Mesenchymal stem cell (in vitro differentiated cells and primary cell): Measurements from ENCODE around the gene PPP1R3C.

Source experiments
- DNase-seq: peaks from one replicate; pipeline ENCODE4 v3.0.0-alpha.2; 2013
- H2AFZ ChIP-seq: one replicate; pipeline ENCODE4 v1.6.1; 2013; ENCODE audit warnings: low read depth, mild to moderate bottlenecking, control low read depth, inconsistent platforms, low read length, moderate library complexity
- H2AK5ac ChIP-seq: 2 replicates; pipeline ENCODE4 v1.6.1; 2013; ENCODE audit warnings: low read length, moderate library complexity, mild to moderate bottlenecking, inconsistent platforms; ENCODE audit not compliant: severe bottlenecking
- H2BK120ac ChIP-seq: one replicate; pipeline ENCODE4 v1.6.1; 2013; ENCODE audit warnings: low read depth, mild to moderate bottlenecking, inconsistent platforms, low read length, moderate library complexity
- H2BK12ac ChIP-seq, 2 experiments: one replicate each; pipeline ENCODE4 v1.6.1; 2013; ENCODE audit warnings: inconsistent platforms in 2 of 2, low read length in 2 of 2, mild to moderate bottlenecking in 2 of 2, moderate library complexity in 2 of 2, control low read depth in 1 of 2
- H2BK15ac ChIP-seq: one replicate; pipeline ENCODE4 v1.6.1; 2013; ENCODE audit warnings: mild to moderate bottlenecking, low read depth, inconsistent platforms; ENCODE audit not compliant: poor library complexity, severe bottlenecking
- H2BK5ac ChIP-seq: 2 replicates; pipeline ENCODE4 v1.6.1; 2013; ENCODE audit warnings: low read depth, mild to moderate bottlenecking, low read length, control low read depth, inconsistent platforms; ENCODE audit not compliant: poor library complexity, severe bottlenecking
- H3K14ac ChIP-seq, 2 experiments: one replicate each; pipeline ENCODE4 v1.6.1; 2013; ENCODE audit warnings: inconsistent platforms in 2 of 2, low read length in 2 of 2, control low read depth in 1 of 2, mild to moderate bottlenecking in 1 of 2, moderate library complexity in 1 of 2
- H3K18ac ChIP-seq, 2 experiments: one replicate each; pipeline ENCODE4 v1.6.1; 2013; ENCODE audit warnings: inconsistent platforms in 2 of 2, low read length in 2 of 2, control low read depth in 1 of 2, low read depth in 1 of 2, mild to moderate bottlenecking in 1 of 2
- H3K23ac ChIP-seq, 2 experiments: one replicate each; pipeline ENCODE4 v1.6.1; 2013; ENCODE audit warnings: inconsistent platforms in 2 of 2, low read length in 2 of 2, mild to moderate bottlenecking in 2 of 2, moderate library complexity in 2 of 2, control low read depth in 1 of 2
- H3K27ac ChIP-seq: 2 replicates; pipeline ENCODE4 v1.5.1; 2013; ENCODE audit warnings: mild to moderate bottlenecking, moderate library complexity, low read length, control low read depth, inconsistent platforms; ENCODE audit not compliant: poor library complexity, severe bottlenecking
- H3K27me3 ChIP-seq, 2 experiments: 2 replicates each; pipeline versions ENCODE4 v1.6.1 to v1.7.0; 2013; ENCODE audit warnings: low read length in 2 of 2, mild to moderate bottlenecking in 2 of 2, moderate library complexity in 2 of 2, control low read depth in 1 of 2, inconsistent platforms in 1 of 2; ENCODE audit not compliant: control insufficient read depth in 1 of 2, insufficient read depth in 1 of 2
- H3K36me3 ChIP-seq, 2 experiments: 2 replicates each; pipeline versions ENCODE4 v1.6.1 to v1.7.0; 2013; ENCODE audit warnings: low read length in 2 of 2, control low read depth in 1 of 2, inconsistent platforms in 1 of 2, low read depth in 1 of 2, mild to moderate bottlenecking in 1 of 2; ENCODE audit not compliant: insufficient read depth in 2 of 2, control insufficient read depth in 1 of 2
- H3K4ac ChIP-seq, 2 experiments: one replicate each; pipeline ENCODE4 v1.6.1; 2013; ENCODE audit warnings: inconsistent platforms in 2 of 2, low read length in 2 of 2, mild to moderate bottlenecking in 2 of 2, moderate library complexity in 2 of 2, control low read depth in 1 of 2, low read depth in 1 of 2
- H3K4me1 ChIP-seq: 2 replicates; pipeline ENCODE4 v1.6.1; 2013; ENCODE audit warnings: low read depth, low read length, control low read depth; ENCODE audit not compliant: control insufficient read depth, insufficient read depth
- H3K4me2 ChIP-seq: 2 replicates; pipeline ENCODE4 v1.6.1; 2013; ENCODE audit warnings: low read length, mild to moderate bottlenecking, inconsistent platforms; ENCODE audit not compliant: poor library complexity, severe bottlenecking
- H3K4me3 ChIP-seq, 2 experiments: 2 replicates each; pipeline versions ENCODE4 v1.5.1 to v1.7.0; 2013; ENCODE audit warnings: low read length in 2 of 2, mild to moderate bottlenecking in 2 of 2, control low read depth in 1 of 2, low read depth in 1 of 2; ENCODE audit not compliant: insufficient read depth in 1 of 2
- H3K79me1 ChIP-seq: replicated peaks from 2 replicates; pipeline ENCODE4 v1.6.1; 2013; ENCODE audit warnings: mild to moderate bottlenecking, control low read depth, low read length, inconsistent platforms; ENCODE audit not compliant: poor library complexity, severe bottlenecking
- H3K9ac ChIP-seq: 2 replicates; pipeline ENCODE4 v1.7.0; 2013; ENCODE audit warnings: mild to moderate bottlenecking, low read length, moderate library complexity
- H3K9me3 ChIP-seq: 2 replicates; pipeline ENCODE4 v1.7.0; 2013; ENCODE audit warnings: mild to moderate bottlenecking, low read length; ENCODE audit not compliant: control insufficient read depth
- H4K8ac ChIP-seq: one replicate; pipeline ENCODE4 v1.6.1; 2013; ENCODE audit warnings: inconsistent platforms, mild to moderate bottlenecking, low read length, moderate library complexity
- H4K91ac ChIP-seq: one replicate; pipeline ENCODE4 v1.6.1; 2013; ENCODE audit warnings: mild to moderate bottlenecking, low read length, inconsistent platforms
- WGBS: methylation state at CpG from one replicate; pipeline ENCODE4 v1.1.7; 2013; ENCODE audit warnings: mixed read lengths; 5-methylcytosine and 5-hydroxymethylcytosine counted together

The PPP1R3C gene

DNA sequence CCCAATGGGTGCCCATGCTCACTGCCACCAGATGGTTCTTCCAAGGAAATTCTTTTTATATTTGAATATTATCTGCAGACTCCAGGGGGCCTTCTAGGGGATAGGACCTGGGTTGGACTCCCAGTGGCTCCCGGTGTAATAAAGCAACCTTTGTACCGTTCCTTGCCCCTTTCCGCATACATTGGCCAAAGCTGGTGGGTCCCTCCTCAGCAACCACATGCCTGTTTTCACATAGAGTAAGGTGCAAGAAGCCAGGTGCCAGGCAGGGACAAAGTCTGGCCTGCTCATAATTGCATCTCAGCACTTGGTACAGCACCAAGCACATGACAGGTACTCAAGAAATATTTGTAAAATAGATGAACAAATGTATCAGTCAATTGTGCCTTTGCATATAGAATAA lies 46.4 kb upstream of the PPP1R3C start:
- H3K9me3 ChIP-seq = no peaks in the 10 kb centered on the region
- H2BK12ac ChIP-seq = peak overlapping the region in 1 of 2 experiments; percentile 15
- H3K23ac ChIP-seq = no peak overlapping the region
- H2BK15ac ChIP-seq = no peak overlapping the region
- H3K4ac ChIP-seq = no peak overlapping the region
- H3K27me3 ChIP-seq = no peaks in the 10 kb centered on the region
- H2AFZ ChIP-seq = no peak overlapping the region
- no peak overlapping the region for H2BK120ac ChIP-seq
- WGBS = 97% methylated on average over 3 of the region's 3 CpGs
- H3K9ac ChIP-seq = no peak overlapping the region
- H3K18ac ChIP-seq = no peak overlapping the region
- H4K8ac ChIP-seq = no peak overlapping the region
- no peak for DNase-seq
- H3K4me3 ChIP-seq = no peak overlapping the region
- no peak overlapping the region for H4K91ac ChIP-seq
- no peak overlapping the region for H3K27ac ChIP-seq
- peak overlapping the region; percentile 44 for H2AK5ac ChIP-seq
- H3K14ac ChIP-seq = no peak overlapping the region
- no peaks in the 10 kb centered on the region for H3K36me3 ChIP-seq
- H3K4me2 ChIP-seq = no peak overlapping the region
- no peaks in the 10 kb centered on the region for H3K79me1 ChIP-seq
- peaks cover 12% of the 10 kb centered on the region for H3K4me1 ChIP-seq
- H2BK5ac ChIP-seq = no peak overlapping the region

DNA sequence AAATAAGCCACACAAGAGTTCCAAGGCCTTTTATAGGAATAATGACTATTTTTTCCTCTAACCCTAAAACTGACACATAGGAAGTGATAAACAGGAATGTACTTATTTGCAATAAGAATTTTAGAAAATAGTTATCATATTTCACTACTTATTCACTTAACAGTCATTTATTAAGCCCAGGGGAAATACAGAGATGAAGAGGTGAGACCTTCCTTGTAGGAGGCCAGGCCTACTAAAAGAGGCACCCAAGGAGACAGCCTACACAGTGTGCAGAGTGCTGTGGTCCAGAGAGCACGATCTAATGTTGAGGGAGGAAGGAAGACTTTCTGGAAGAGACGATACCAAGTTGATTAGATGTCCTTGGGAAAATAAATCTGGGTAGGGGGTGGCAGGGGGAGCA lies 45.0 kb upstream of the PPP1R3C start:
- no peaks in the 10 kb centered on the region for H3K36me3 ChIP-seq
- DNase-seq = no peak
- H3K9me3 ChIP-seq = no peaks in the 10 kb centered on the region
- H4K8ac ChIP-seq = no peak overlapping the region
- H4K91ac ChIP-seq = no peak overlapping the region
- no peak overlapping the region for H2BK15ac ChIP-seq
- no peak overlapping the region for H3K4me3 ChIP-seq
- 91% methylated on average over 2 of the region's 2 CpGs for WGBS
- H3K14ac ChIP-seq = no peak overlapping the region
- no peak overlapping the region for H3K18ac ChIP-seq
- no peak overlapping the region for H2AFZ ChIP-seq
- no peak overlapping the region for H2BK5ac ChIP-seq
- no peaks in the 10 kb centered on the region for H3K27me3 ChIP-seq
- peaks cover 8% of the 10 kb centered on the region for H3K4me1 ChIP-seq
- no peak overlapping the region for H3K9ac ChIP-seq
- H3K4ac ChIP-seq = no peak overlapping the region
- H3K27ac ChIP-seq = peak overlapping the region; percentile 31
- no peak overlapping the region for H2AK5ac ChIP-seq
- no peaks in the 10 kb centered on the region for H3K79me1 ChIP-seq
- H3K4me2 ChIP-seq = no peak overlapping the region
- H3K23ac ChIP-seq = no peak overlapping the region
- no peak overlapping the region for H2BK120ac ChIP-seq
- H2BK12ac ChIP-seq = no peak overlapping the region

DNA sequence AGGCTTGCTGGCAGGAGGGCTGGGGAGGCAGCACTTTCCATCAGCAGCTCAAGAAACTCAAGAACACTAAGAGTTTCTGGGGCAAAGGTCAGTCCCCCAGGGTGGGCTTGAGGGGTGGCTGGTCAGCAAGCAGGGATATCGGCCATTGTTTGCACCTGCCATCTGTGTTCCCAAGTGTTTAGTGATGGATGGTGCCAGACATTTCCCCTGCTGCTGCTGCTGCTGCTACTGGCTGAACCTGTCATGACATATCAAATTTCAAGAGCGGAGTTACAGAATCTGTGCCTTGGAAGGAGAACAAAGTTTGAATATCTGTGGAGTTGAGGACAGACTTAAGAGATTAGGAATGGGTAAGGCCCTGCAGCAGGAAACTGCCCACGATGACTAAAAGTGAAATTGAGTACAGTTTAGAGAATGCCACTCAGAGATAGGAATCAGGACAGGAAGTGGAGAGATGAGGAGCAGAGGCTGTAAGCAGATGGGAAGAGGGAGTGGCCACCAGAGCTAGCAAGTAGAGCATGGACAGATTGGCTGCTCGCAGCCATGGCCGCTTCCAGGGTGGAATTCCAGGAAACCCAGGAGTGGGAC lies 39.2 kb upstream of the PPP1R3C start:
- Histone ChIP-seq H2BK120ac (no peak overlapping the region), H3K18ac (peak overlapping the region; percentile 58 to 63), H3K27me3 (no peaks in the 10 kb centered on the region), H3K14ac (no peak overlapping the region), H2BK5ac (no peak overlapping the region), H2AK5ac (no peak overlapping the region), H3K9ac (no peak overlapping the region), H3K23ac (no peak overlapping the region), H2BK15ac (no peak overlapping the region), H3K4me3 (no peak overlapping the region), H3K79me1 (no peaks in the 10 kb centered on the region), H3K4ac (peak overlapping the region in 1 of 2 experiments; percentile 33), H3K9me3 (no peaks in the 10 kb centered on the region), H3K27ac (no peak overlapping the region), H3K4me1 (no peaks in the 10 kb centered on the region), H2BK12ac (peak overlapping the region; percentile 86 to 94), H4K8ac (peak overlapping the region; percentile 27), H4K91ac (peak overlapping the region; percentile 77), H2AFZ (peak overlapping the region; percentile 47), H3K4me2 (no peak overlapping the region), H3K36me3 (no peaks in the 10 kb centered on the region)
- DNase-seq = peak; percentile 79
- WGBS = 22% methylated on average over 3 of the region's 5 CpGs

DNA sequence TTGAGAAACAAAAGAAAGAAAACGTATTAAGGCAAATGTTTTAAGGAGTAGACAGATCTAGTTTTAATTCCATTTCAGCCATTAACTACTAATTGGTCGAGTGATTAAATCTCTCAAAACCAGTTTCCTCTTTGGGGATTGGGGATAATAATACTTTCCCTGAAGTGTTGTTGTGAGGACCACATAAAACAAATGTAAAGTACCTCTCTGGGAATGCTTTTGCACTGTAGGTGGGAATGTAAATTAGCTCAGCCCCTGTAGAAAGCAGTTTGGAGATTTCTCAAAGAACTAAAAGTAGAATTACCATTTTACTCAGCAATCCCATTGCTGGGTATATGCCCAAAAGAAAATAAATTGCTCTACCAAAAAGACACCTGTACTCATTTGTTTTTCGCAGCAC lies 36.0 kb upstream of the PPP1R3C start:
- Histone ChIP-seq H3K36me3 (no peaks in the 10 kb centered on the region), H2AK5ac (no peak overlapping the region), H2BK5ac (no peak overlapping the region), H3K4me3 (no peak overlapping the region), H3K23ac (no peak overlapping the region), H2AFZ (no peak overlapping the region), H3K9me3 (no peaks in the 10 kb centered on the region), H3K18ac (no peak overlapping the region), H2BK15ac (no peak overlapping the region), H4K8ac (no peak overlapping the region), H3K9ac (no peak overlapping the region), H3K4ac (no peak overlapping the region), H3K27me3 (no peaks in the 10 kb centered on the region), H4K91ac (no peak overlapping the region), H3K4me2 (no peak overlapping the region), H2BK12ac (no peak overlapping the region), H3K79me1 (no peaks in the 10 kb centered on the region), H2BK120ac (no peak overlapping the region), H3K14ac (no peak overlapping the region), H3K4me1 (no peaks in the 10 kb centered on the region), H3K27ac (no peak overlapping the region)
- WGBS = no CpG with 5 or more reads among the region's 3 CpGs
- DNase-seq = no peak
